IPS DF 6.9 (cell line): ENCODE results near the gene DMPK.

Experiments used
- DNase-seq: peaks from one replicate; pipeline ENCODE4 v3.0.0-alpha.2; 2013; ENCODE audit warnings: low read depth, low spot score
- H3K27ac ChIP-seq: one replicate; pipeline ENCODE4 v1.5.1; 2013; ENCODE audit warnings: low read length, control low read depth
- H3K27me3 ChIP-seq: 2 replicates; pipeline ENCODE4 v1.6.1; 2013; ENCODE audit warnings: mild to moderate bottlenecking, low read length; ENCODE audit not compliant: control insufficient read depth, insufficient read depth
- H3K36me3 ChIP-seq: 2 replicates; pipeline ENCODE4 v1.6.1; 2013; ENCODE audit warnings: low read length; ENCODE audit not compliant: control insufficient read depth, insufficient read depth
- H3K4me1 ChIP-seq: 2 replicates; pipeline ENCODE4 v1.6.1; 2013; ENCODE audit warnings: low read length; ENCODE audit not compliant: control insufficient read depth, insufficient read depth
- H3K4me3 ChIP-seq: 2 replicates; pipeline ENCODE4 v1.5.1; 2013; ENCODE audit warnings: mild to moderate bottlenecking, low read length
- H3K9me3 ChIP-seq: 2 replicates; pipeline ENCODE4 v1.6.1; 2013; ENCODE audit warnings: low read length, inconsistent platforms; ENCODE audit not compliant: control insufficient read depth, insufficient read depth
- WGBS: extraction: QIAGEN DNeasy Blood & Tissue Kit; methylation state at CpG from one replicate; pipeline ENCODE4 v1.1.7; 2013; ENCODE audit warnings: mixed read lengths, missing lambda C conversion rate; ENCODE audit not compliant: insufficient read length, insufficient coverage; 5-methylcytosine and 5-hydroxymethylcytosine counted together

The DMPK gene

DNA sequence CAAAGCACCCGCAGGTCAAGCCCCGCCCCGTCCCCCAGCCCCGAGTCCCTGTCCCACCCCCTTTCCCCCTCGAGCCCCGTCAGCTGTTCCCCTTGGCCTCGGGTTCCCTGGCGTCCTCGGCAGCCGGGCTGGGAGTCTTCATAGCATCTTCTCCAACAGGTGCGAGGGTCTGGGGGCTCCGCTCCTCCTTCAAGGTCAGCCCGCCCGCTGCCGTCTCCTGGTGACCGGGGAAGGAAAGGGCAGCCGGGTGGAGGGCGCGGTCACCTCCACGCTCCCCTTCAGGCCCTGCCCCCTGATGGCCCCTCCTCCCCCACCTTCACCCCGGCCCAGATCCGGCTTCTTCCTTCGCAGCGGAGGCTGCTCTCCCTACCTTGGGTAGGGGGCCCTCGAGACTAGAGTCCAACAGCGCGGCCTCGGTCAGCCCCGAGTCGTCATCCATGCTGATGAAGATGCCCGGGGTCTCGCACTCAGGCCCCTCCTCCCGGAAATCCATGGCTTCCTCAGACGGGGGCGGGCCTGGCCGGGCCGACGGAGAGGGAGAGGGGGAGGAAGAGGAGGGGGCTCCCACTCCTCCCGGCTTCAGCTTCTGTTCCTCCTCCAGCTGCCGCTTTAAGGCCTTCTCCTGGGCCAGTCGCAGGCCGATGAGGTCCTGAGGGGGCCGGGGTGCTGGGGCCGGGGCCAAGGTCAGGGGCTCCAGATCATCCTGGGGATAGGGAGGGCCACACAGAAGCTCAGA, 33.4 kb upstream of the DMPK start:
- WGBS, result no CpG with 5 or more reads among the region's 44 CpGs
- peaks cover 8% of the 10 kb centered on the region; the same call in 1 of the 2 replicates for H3K4me1 ChIP-seq
- 0 out of 2 replicates have a peak, but pooled peaks cover under 1% of the 10 kb centered on the region for H3K36me3 ChIP-seq
- H3K4me3 ChIP-seq, result peak overlapping the region; percentile 45; the same call in 1 of the 2 replicates
- H3K9me3 ChIP-seq, result no peaks in the 10 kb centered on the region
- no peak overlapping the region for H3K27ac ChIP-seq
- H3K27me3 ChIP-seq, result no peaks in the 10 kb centered on the region
- peak; percentile 70 for DNase-seq

DNA sequence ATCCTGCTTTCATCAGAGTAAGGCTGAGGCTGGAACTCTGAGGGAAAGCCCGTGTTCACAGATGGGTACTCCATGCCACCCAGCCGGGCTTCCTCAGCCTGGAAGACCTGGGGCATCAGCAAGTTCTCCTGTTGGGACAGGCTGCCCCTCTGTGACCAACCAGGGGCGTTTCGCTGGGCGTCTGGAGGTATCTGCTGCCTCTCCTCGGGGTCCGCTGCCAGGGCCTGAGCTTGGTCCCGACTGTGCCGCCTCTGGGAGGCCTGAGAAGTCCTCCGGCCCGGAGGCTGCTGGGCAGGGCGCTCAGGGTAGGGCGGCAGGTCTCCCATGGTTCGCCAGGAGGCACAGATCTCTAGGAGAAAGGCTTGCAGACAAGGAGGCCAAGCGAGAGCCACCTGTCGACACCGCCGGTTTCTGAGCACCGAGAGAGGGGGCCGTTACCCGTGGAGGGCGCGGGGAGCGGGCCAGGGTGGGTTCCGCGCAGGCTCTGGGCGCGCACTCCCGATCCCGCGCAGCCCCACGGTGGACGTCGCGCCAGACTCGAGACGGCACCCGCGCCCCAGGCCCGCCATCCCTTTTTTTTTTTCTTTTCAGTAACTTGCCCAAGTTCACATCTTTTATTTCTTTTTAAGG, 32.7 kb upstream of the DMPK start, which contains the start of gene RSPH6A:
RSPH6A (minus strand) TSS at position 458 of the 630 bp plus-strand sequence; CDS start at position 326, 132 bp downstream.
- Histone ChIP-seq H3K27me3 (no peaks in the 10 kb centered on the region), H3K9me3 (no peaks in the 10 kb centered on the region), H3K36me3 (no peaks in the 10 kb centered on the region), H3K27ac (no peak within 1 kb of the TSS), H3K4me3 (peak within 1 kb of the TSS; percentile 45; the same call in 1 of the 2 replicates), H3K4me1 (peaks cover 8% of the 10 kb centered on the region; the same call in 1 of the 2 replicates)
- WGBS, result no CpG with 5 or more reads among the region's 40 CpGs
- no peak for DNase-seq

DNA sequence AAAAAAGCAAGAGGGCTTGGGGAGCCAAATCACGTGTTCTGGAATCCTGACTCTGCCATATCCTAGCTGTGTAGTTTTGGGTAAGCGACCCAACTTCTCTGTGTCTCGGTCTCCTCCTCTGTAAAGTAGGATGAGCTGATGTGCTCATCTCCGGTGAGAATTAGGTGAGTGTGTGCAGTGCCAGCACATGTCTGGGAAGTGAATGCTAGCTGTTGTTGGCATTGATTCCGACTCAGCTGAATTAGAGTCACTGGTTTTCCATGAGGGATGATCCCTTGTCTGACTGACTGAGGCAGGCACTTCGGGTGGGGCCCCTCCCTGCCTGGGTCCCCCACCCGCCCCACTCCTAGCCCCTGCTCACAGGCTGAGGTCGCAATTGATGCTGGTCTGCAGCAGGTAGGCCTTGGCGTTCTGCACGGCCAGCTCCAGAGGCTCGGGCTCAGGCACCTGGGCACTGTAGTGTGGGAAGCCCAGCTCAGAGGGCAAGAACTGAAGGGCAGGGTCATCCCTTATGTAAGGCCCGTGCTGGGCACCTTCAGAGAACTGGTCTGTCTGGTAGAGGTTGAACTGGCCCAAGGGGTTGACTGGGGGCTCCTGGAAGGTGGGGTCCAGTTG, 32.0 kb upstream of the DMPK start:
- Histone ChIP-seq H3K4me3 (peak overlapping the region; percentile 45; the same call in 1 of the 2 replicates), H3K36me3 (no peaks in the 10 kb centered on the region), H3K4me1 (peaks cover 10% of the 10 kb centered on the region; the same call in 1 of the 2 replicates), H3K27me3 (no peaks in the 10 kb centered on the region), H3K9me3 (no peaks in the 10 kb centered on the region), H3K27ac (no peak overlapping the region)
- WGBS, result no CpG with 5 or more reads among the region's 12 CpGs
- DNase-seq, result no peak

DNA sequence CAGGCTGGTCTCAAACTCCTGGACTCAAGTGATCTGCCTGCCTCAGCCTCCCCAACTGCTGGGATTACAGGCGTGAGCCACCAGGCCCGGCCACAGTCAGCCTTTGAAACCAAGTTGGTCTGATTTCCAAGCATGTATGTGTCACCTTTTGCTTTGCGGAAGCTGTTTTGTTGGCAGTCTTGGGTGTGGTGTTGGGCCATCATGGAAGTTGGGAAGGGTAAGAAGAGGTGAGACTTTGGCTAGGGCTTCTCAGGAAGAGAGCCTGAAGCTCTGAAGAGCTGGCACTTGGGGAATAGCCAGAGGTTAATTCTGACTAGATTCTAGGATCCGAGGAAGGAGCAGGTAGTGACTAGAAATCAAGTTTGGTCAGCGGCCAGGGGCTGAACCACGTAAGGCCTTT, 30.0 kb upstream of the DMPK start:
- WGBS, result no CpG with 5 or more reads among the region's 6 CpGs
- no peaks in the 10 kb centered on the region for H3K36me3 ChIP-seq
- H3K27me3 ChIP-seq, result no peaks in the 10 kb centered on the region

DNA sequence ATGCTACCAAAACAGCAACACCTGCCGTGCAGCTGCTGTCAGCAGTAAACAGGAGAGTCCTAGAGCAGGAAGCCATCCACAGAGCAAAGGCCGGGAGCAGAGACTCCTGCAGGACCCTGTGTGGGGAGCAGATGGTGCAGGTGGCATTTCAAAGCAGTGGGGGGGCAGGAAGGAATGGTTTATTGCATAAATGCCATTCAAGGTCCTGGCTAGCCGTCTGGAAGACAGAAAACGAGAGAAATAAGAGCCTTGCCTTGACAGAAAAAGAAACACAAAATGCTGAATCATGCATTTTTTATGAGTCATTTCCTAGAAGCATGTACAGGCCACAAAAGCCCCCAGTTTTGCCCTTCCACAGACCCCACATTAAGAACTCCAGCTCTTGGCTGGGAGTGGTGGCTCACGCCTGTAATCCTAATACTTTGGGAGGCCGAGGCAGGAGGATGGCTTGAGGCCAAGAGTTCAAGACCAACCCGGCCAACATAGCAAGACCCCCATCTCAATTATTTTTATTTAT, 27.4 kb upstream of the DMPK start:
- H3K27ac ChIP-seq, result no peak overlapping the region
- no peaks in the 10 kb centered on the region for H3K9me3 ChIP-seq
- no peak overlapping the region for H3K4me3 ChIP-seq
- H3K4me1 ChIP-seq, result peaks cover 5% of the 10 kb centered on the region; the same call in 1 of the 2 replicates
- DNase-seq, result no peak
- no peaks in the 10 kb centered on the region for H3K27me3 ChIP-seq
- no peaks in the 10 kb centered on the region for H3K36me3 ChIP-seq
- no CpG with 5 or more reads among the region's 7 CpGs for WGBS

More for the DNA sequence above, 30.0 kb upstream of the DMPK start:
- Histone ChIP-seq H3K4me1 (peaks cover 5% of the 10 kb centered on the region; the same call in 1 of the 2 replicates), H3K27ac (no peak overlapping the region), H3K4me3 (no peak overlapping the region), H3K9me3 (no peaks in the 10 kb centered on the region)
- no peak for DNase-seq

DNA sequence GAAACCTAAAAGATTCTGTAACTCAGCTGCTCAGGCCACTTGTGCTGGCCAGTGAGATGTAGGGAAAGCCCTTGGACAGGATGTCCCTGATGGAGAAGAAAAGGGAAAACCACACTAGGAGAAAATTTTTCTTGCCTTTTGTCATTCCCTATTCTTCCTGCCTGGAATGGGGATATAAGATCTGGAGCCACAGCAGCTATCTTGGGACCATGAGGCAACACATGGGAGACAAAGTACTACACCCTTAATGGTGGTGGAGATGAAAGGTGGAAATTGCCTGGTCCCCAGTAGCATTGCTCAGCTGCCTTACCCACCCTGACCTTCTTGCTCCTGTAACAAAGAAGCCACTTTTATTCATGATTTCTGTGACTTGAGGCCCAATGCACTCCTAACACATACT, 23.4 kb upstream of the DMPK start:
- no peaks in the 10 kb centered on the region for H3K9me3 ChIP-seq
- peaks cover 4% of the 10 kb centered on the region for H3K4me1 ChIP-seq
- H3K27ac ChIP-seq, result no peak overlapping the region
- DNase-seq, result no peak
- no peak overlapping the region for H3K4me3 ChIP-seq
- H3K36me3 ChIP-seq, result no peaks in the 10 kb centered on the region; the same call in 1 of the 2 replicates
- H3K27me3 ChIP-seq, result no peaks in the 10 kb centered on the region

DNA sequence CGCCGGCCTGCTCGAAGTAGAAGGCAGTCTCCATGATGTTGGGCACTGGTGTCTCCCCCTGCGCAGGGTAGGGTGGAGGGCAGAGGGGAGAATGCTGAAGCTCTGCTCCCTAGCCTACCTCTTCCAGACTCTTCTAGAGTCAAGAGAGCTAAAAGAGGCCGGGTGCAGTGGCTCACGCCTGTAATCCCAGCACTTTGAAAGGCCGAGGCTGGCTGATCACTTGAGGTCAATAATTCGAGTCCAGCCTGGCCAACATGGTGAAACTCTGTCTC, 22.6 kb upstream of the DMPK start:
- H3K4me1 ChIP-seq, result peaks cover 4% of the 10 kb centered on the region
- no peak overlapping the region for H3K27ac ChIP-seq
- H3K9me3 ChIP-seq, result no peaks in the 10 kb centered on the region
- H3K27me3 ChIP-seq, result no peaks in the 10 kb centered on the region
- H3K4me3 ChIP-seq, result no peak overlapping the region
- no peak for DNase-seq
- WGBS, result no CpG with 5 or more reads among the region's 8 CpGs
- no peaks in the 10 kb centered on the region; the same call in 1 of the 2 replicates for H3K36me3 ChIP-seq

DNA sequence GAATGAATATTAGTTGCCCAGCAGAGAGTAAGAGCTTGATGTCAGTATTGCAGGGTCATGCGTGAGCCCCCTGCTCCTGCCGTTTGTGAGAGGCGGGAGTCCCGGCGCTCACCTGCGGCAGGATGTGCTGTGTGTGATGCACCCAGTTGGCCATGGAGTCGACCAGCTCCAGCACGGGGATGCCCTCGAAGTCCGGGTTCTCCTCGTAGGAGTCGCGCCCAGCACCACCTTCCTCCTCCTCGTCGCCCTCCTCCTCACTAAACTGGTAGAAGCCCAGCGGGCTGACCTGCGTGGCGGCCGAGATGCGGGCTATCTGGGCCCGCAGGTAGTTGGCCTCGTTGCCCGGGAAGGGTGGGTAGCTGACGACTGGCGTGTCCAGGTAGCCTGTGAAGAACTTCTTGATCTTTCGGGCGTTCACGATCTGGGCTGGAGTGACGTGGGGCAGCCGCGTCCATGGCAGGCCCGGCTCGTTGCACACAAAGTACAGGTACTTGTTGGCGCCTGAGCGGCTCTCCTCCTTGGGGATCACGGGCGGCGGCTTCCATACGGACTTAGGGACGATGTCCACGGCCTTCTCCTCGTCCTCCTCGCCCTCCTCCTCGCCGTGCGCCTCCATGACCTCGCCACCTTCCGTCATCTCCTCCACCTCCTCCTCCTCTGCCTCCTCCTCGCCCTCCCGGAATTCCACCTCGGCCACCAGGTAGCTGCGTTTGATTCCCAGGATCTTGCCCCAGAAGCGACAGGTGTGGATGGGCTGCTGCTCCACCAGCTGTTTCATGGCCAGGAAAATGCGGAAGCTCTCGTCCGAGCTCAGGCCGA, 22.1 kb upstream of the DMPK start:
- H3K27ac ChIP-seq, result no peak overlapping the region
- no CpG with 5 or more reads among the region's 57 CpGs for WGBS

DNA sequence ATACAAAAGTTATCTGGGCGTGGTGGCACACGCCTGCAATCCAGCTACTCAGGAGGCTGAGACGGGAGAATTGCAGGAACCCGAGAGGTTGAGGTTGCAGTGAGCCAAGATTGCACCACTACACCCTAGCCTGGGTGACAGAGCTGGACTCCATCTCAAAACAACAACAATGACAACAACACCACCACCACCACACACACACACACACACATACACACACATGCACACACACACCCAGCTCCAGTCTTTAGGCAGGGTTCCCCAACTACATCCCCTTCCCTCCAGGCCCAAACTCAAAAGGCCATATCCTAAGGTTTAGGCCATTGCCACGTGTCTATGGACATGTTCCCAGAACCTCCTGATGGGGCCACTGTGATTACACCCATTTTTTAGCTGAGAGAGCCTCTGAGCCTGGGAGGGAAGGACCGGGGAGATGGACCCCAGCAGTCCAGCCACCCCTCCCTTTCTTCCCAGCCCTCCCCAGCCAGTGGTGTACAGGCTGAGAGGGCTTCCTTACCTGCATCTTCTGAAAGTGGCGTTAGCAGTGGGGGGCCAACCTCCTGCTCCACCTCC, 19.4 kb upstream of the DMPK start:
- Histone ChIP-seq H3K27ac (no peak overlapping the region), H3K4me1 (peaks cover 2% of the 10 kb centered on the region; the same call in 1 of the 2 replicates), H3K9me3 (no peaks in the 10 kb centered on the region), H3K36me3 (no peaks in the 10 kb centered on the region; the same call in 1 of the 2 replicates), H3K4me3 (no peak overlapping the region), H3K27me3 (no peaks in the 10 kb centered on the region)
- WGBS, result no CpG with 5 or more reads among the region's 7 CpGs
- DNase-seq, result no peak

More for the DNA sequence above, 22.1 kb upstream of the DMPK start:
- no peak for DNase-seq
- H3K4me3 ChIP-seq, result no peak overlapping the region
- no peaks in the 10 kb centered on the region; the same call in 1 of the 2 replicates for H3K36me3 ChIP-seq
- no peaks in the 10 kb centered on the region for H3K9me3 ChIP-seq
- no peaks in the 10 kb centered on the region for H3K27me3 ChIP-seq
- peaks cover 2% of the 10 kb centered on the region; the same call in 1 of the 2 replicates for H3K4me1 ChIP-seq
